ENCODE measurements around the gene PRRC2C. TPM values are rescaled to one million over a fixed set of nuclear protein-coding genes. Genes with fewer than 3 reads are reported as not detected.
A peak's percentile ranks its signal among the peaks of the same experiment; 100 is the strongest.

The PRRC2C gene
- total RNA-seq, 2 experiments from 2014 or later: 229 to 238 TPM

DNA sequence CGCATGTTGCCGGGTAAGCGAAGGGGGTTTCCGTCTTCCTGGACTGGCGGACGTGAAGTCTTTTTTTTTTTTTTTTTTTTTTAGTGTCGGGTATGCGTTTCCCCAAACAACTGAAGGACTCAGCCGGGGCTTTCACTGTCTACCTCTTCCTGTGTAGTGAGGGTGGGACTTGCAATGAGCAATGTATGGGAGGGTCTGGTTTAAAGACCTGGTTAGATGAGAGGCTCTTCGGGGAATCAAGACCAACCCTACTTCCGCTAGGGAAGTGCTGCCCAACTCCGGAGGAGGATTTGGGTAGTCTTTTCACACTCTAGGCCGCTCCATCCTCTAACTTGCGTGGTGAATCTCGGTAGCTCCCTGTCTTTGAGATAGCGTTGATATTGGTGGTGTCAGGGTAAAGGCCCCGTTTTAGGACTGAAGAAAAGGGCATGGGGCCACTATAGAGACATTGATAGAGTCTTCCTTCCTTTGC is 754 bp downstream of the PRRC2C start:
- intact Hi-C loops (cut with micrococcal nuclease): loop anchor here (2.0 kb wide), 1 partner anchor 19 kb away; no protein-coding TSS in a partner anchor
- Mint-ChIP-seq H3K36me3 (ENCODE audit: low read depth) (peaks cover 38% of the 10 kb centered on the region), H3K27ac (peak overlapping the region; percentile 92), H3K4me1 (ENCODE audit: low read depth) (peaks cover 43% of the 10 kb centered on the region), H3K4me3 (peak overlapping the region; percentile 81), H3K27me3 (no peaks in the 10 kb centered on the region), H3K9me3 (no peaks in the 10 kb centered on the region)
- POLR2A ChIA-PET: interaction anchor here (1.0 to 3.1 kb wide), 12 partner anchors 8 to 94 kb away, joined by 3 to 28 read pairs (median 4); no protein-coding TSS in a partner anchor
- ATAC-seq (peak; percentile 79), DNase-seq (peak; percentile 84)
- CTCF ChIA-PET: interaction anchor here (0.6 to 3.1 kb wide), 21 partner anchors 8 to 258 kb away, joined by 3 to 32 read pairs (median 5); partner anchors contain the start of genes FMO4 and VAMP4
- TF ChIP-seq, protein P1, sequence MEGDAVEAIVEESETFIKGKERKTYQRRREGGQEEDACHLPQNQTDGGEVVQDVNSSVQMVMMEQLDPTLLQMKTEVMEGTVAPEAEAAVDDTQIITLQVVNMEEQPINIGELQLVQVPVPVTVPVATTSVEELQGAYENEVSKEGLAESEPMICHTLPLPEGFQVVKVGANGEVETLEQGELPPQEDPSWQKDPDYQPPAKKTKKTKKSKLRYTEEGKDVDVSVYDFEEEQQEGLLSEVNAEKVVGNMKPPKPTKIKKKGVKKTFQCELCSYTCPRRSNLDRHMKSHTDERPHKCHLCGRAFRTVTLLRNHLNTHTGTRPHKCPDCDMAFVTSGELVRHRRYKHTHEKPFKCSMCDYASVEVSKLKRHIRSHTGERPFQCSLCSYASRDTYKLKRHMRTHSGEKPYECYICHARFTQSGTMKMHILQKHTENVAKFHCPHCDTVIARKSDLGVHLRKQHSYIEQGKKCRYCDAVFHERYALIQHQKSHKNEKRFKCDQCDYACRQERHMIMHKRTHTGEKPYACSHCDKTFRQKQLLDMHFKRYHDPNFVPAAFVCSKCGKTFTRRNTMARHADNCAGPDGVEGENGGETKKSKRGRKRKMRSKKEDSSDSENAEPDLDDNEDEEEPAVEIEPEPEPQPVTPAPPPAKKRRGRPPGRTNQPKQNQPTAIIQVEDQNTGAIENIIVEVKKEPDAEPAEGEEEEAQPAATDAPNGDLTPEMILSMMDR (IDR thresholded peaks at IDR 0.05): no peak

DNA sequence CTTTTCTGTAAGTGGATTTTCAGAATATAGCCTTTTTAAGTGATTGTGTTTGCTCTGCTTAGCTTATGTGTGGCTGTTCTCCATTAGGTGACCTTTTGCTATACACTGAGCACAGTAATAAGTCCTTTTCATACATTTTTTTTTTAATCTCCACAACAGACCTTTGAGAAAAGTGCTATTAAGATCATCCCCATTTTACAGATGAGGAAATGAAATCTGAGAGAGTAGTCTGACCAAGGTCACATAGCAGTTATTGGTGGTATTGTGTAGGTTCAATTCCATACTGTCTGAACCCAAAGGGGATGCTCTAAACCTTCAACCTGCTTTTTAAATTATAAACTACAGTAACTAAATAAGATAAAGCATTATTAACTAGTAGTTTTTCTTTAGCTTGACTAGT is 1.7 kb downstream of the PRRC2C start:
- H3K27ac Mint-ChIP-seq: peak overlapping the region; percentile 92
- peak overlapping the region; percentile 81 for H3K4me3 Mint-ChIP-seq
- peaks cover 45% of the 10 kb centered on the region for H3K36me3 Mint-ChIP-seq (ENCODE audit: low read depth)
- H3K27me3 Mint-ChIP-seq: no peaks in the 10 kb centered on the region
- POLR2A ChIA-PET: interaction anchor here (0.5 to 3.1 kb wide), 4 partner anchors 10 to 1845 kb away, joined by 3 to 28 read pairs (median 6); no protein-coding TSS in a partner anchor
- intact Hi-C loops (cut with micrococcal nuclease): loop anchor here (2.0 kb wide), 1 partner anchor 18 kb away; no protein-coding TSS in a partner anchor
- DNase-seq (no peak), ATAC-seq (no peak)
- TF ChIP-seq, protein P1 (IDR thresholded peaks at IDR 0.05): no peak
- H3K4me1 Mint-ChIP-seq (ENCODE audit: low read depth): peaks cover 51% of the 10 kb centered on the region
- CTCF ChIA-PET: interaction anchor here (0.8 to 3.1 kb wide), 6 partner anchors 8 to 36 kb away, joined by 3 to 23 read pairs (median 4); no protein-coding TSS in a partner anchor
- H3K9me3 Mint-ChIP-seq: no peaks in the 10 kb centered on the region

DNA sequence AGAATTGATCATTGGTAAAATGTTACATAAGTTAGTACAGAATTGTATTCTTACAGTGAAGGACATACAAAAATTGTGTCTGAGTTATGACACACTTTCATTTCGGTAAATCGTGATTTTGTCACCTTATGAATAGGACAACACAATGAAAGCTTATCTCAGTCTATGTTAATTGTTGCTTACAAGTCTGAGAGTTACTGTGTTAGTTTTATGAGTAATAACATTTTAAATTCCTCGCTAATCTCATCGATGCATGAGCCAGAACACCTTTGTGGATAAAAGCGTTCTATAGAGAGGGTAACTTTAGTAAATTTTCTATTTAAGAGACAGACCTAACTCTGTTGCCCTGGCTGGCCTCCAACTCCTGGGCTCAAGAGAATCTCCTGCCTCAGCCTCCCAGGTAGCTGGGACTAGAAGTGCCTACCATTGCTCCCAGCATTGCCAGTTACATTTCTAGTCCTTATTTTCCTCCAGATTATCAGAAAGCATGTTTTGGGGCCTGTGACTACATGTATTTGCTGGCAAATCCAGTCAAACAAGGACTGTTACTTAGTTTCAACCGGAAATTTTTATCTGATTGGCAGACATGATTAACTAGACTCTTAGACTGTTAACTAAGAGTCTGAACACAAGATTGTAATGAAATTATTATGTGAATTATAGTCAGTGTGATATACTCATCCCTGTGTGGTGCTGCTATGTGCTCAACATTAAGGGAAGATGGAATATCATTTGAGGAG is 3.0 kb downstream of the PRRC2C start:
- POLR2A ChIA-PET: interaction anchor here (0.7 to 1.0 kb wide), 2 partner anchors 10 to 12 kb away, joined by 3 to 4 read pairs; no protein-coding TSS in a partner anchor
- intact Hi-C loops (cut with micrococcal nuclease): no loop called here

DNA sequence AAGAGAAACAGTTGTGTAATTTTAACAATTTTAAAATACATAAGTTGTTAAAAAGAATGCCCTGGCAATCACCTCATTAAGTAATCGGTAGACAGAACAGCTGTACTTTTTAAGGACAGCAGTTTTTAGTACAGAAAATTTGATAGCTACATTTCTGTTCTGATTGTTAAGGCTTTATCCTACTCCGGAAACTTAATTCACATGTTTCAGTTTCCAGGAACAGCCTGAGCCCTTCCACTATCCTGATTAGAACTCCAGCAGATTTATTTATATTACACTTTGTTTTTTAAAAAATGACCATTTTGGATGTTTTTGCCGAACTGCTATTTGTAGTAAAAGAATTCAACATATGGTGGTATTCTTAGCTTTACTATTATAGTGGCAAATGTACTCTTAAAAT is 8.7 kb downstream of the PRRC2C start:
- TF ChIP-seq, protein P1 (IDR thresholded peaks at IDR 0.05): no peak
- intact Hi-C loops (cut with micrococcal nuclease): loop anchor here (5.0 kb wide), 1 partner anchor 78 kb away; no protein-coding TSS in a partner anchor
- Mint-ChIP-seq H3K9me3 (no peaks in the 10 kb centered on the region), H3K4me1 (ENCODE audit: low read depth) (peaks cover 78% of the 10 kb centered on the region), H3K27me3 (no peaks in the 10 kb centered on the region), H3K36me3 (ENCODE audit: low read depth) (peaks cover 60% of the 10 kb centered on the region), H3K4me3 (no peak overlapping the region), H3K27ac (peak overlapping the region; percentile 46)
- ATAC-seq: no peak
- no peak for DNase-seq
- ChIA-PET POLR2A (interaction anchor here (2.5 kb wide), 1 partner anchor 9 kb away, joined by 16 read pairs; the partner anchor contains the start of gene PRRC2C), CTCF (interaction anchor here (1.0 to 2.8 kb wide), 2 partner anchors 7 to 9 kb away, joined by 4 to 16 read pairs; partner anchors contain the start of gene PRRC2C)

More for the DNA sequence above, 3.0 kb downstream of the PRRC2C start:
- ATAC-seq (no peak), DNase-seq (no peak)
- TF ChIP-seq, protein P1 (IDR thresholded peaks at IDR 0.05): no peak
- Mint-ChIP-seq H3K36me3 (ENCODE audit: low read depth) (peaks cover 52% of the 10 kb centered on the region), H3K4me3 (peak overlapping the region; percentile 81), H3K9me3 (no peaks in the 10 kb centered on the region), H3K4me1 (ENCODE audit: low read depth) (peaks cover 62% of the 10 kb centered on the region), H3K27me3 (no peaks in the 10 kb centered on the region), H3K27ac (peak overlapping the region; percentile 72)
- CTCF ChIA-PET: interaction anchor here (0.9 to 1.4 kb wide), 2 partner anchors 13 to 27 kb away, joined by 3 read pairs; no protein-coding TSS in a partner anchor
